ENCODE data around the gene CAMK4.

- no peak for TF ChIP-seq ZEB2 (tag by site-specific recombination; IDR thresholded peaks at IDR 0.05)
- no peak for TF ChIP-seq ZNF302 (tag by site-specific recombination; IDR thresholded peaks at IDR 0.05; ENCODE audit: low read depth)
- no peak for TF ChIP-seq KLF9 (tag by site-specific recombination; IDR thresholded peaks at IDR 0.05; ENCODE audit: low read depth)
- TF ChIP-seq, protein P1, sequence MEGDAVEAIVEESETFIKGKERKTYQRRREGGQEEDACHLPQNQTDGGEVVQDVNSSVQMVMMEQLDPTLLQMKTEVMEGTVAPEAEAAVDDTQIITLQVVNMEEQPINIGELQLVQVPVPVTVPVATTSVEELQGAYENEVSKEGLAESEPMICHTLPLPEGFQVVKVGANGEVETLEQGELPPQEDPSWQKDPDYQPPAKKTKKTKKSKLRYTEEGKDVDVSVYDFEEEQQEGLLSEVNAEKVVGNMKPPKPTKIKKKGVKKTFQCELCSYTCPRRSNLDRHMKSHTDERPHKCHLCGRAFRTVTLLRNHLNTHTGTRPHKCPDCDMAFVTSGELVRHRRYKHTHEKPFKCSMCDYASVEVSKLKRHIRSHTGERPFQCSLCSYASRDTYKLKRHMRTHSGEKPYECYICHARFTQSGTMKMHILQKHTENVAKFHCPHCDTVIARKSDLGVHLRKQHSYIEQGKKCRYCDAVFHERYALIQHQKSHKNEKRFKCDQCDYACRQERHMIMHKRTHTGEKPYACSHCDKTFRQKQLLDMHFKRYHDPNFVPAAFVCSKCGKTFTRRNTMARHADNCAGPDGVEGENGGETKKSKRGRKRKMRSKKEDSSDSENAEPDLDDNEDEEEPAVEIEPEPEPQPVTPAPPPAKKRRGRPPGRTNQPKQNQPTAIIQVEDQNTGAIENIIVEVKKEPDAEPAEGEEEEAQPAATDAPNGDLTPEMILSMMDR (tag by site-specific recombination; IDR thresholded peaks at IDR 0.05), result no peak
- TF ChIP-seq ZNF792 (tag by site-specific recombination; IDR thresholded peaks at IDR 0.05), result no peak
- TF ChIP-seq, protein P2, sequence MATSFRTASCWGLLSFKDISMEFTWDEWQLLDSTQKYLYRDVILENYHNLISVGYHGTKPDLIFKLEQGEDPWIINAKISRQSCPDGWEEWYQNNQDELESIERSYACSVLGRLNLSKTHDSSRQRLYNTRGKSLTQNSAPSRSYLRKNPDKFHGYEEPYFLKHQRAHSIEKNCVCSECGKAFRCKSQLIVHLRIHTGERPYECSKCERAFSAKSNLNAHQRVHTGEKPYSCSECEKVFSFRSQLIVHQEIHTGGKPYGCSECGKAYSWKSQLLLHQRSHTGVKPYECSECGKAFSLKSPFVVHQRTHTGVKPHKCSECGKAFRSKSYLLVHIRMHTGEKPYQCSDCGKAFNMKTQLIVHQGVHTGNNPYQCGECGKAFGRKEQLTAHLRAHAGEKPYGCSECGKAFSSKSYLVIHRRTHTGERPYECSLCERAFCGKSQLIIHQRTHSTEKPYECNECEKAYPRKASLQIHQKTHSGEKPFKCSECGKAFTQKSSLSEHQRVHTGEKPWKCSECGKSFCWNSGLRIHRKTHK (tag by site-specific recombination; IDR thresholded peaks at IDR 0.05), result no peak
- TF ChIP-seq ZNF184 (tag by site-specific recombination; IDR thresholded peaks at IDR 0.05), result no peak
- TF ChIP-seq ZBTB8A (tag by site-specific recombination; IDR thresholded peaks at IDR 0.05), result no peak
Observed at GRCh38 chr5:111277061-111277460, 52.9 kb downstream of the CAMK4 start.

All from HEK293 (cell line).